ENCODE measurements around the gene BTBD8. TPM values are rescaled to one million over a fixed set of nuclear protein-coding genes. Genes with fewer than 3 reads are reported as not detected.

BTBD8 gene
- total RNA-seq, 1 experiment from 2014 or later, result 2.8 TPM

GRCh38 chr1:92079441-92079840 lies 704 bp upstream of the BTBD8 start (continued):
- TF ChIP-seq ATF3 (IDR thresholded peaks at IDR 0.05) (no peak), POLR2A (IDR thresholded peaks at IDR 0.05; ENCODE audit: borderline replicate concordance, extremely low read depth, insufficient read depth, insufficient read length) (no peak), CTCF (IDR thresholded peaks at IDR 0.05 in 2 of 3, conservative IDR thresholded peaks at IDR 0.05 in 1 of 3; ENCODE audit: borderline replicate concordance in 1 of 3, insufficient read depth in 1 of 3, low read depth in 2 of 3, low read length in 2 of 3) (no peak), ELF1 (IDR thresholded peaks at IDR 0.05; ENCODE audit: borderline replicate concordance, low read depth) (no peak)

- Histone ChIP-seq H3K9me2 (ENCODE audit: insufficient read depth) (no peaks in the 10 kb centered on the region), H4K20me1 (ENCODE audit: insufficient read depth) (no peaks in the 10 kb centered on the region), H3K36me3 (ENCODE audit: control insufficient read depth in 1 of 2, insufficient read depth in 2 of 2, low read length in 2 of 2) (no peaks in the 10 kb centered on the region), H3K9me3 (ENCODE audit: control insufficient read depth in 1 of 2, insufficient read depth in 1 of 2, low read depth in 1 of 2, low read length in 2 of 2) (peaks cover 0 to 7% of the 10 kb centered on the region in 2 experiments; a peak in 2 of 4 replicates), H3K4me1 (ENCODE audit: control insufficient read depth in 1 of 2, insufficient read depth in 2 of 2, low read length in 2 of 2) (peaks cover 5 to 9% of the 10 kb centered on the region in 2 experiments; a peak in 2 of 4 replicates), H2AFZ (ENCODE audit: low read depth, low read length, poor library complexity, severe bottlenecking) (peak overlapping the region; percentile 98), H3K4me2 (ENCODE audit: low read length) (peak overlapping the region; percentile 95), H3K4me3 (replicated peaks in 1 of 2; ENCODE audit: low read depth in 1 of 2, low read length in 2 of 2) (peak overlapping the region; percentile 63 to 67), H3K27me3 (ENCODE audit: insufficient read depth, low read length) (no peaks in the 10 kb centered on the region), H3K79me2 (ENCODE audit: insufficient read depth, low read length) (no peaks in the 10 kb centered on the region), H3K9ac (ENCODE audit: low read length) (peak overlapping the region; percentile 58), H3K27ac (ENCODE audit: low read depth, low read length) (peak overlapping the region; percentile 64; the same call in 1 of the 2 replicates)
- no TSS peak for BruUV-seq (replicated peaks)
- TF ChIP-seq ATF3 (IDR thresholded peaks at IDR 0.05) (no peak), SP1 (IDR thresholded peaks at IDR 0.05; ENCODE audit: low read depth) (no peak), YY1 (IDR thresholded peaks at IDR 0.05; ENCODE audit: extremely low read depth, insufficient replicate concordance, low read depth, low read length) (no peak), ZFX (IDR thresholded peaks at IDR 0.05) (no peak), TCF7L2 (IDR thresholded peaks at IDR 0.05; ENCODE audit: borderline replicate concordance, extremely low read depth, insufficient read depth, insufficient read length) (no peak), ELF1 (IDR thresholded peaks at IDR 0.05; ENCODE audit: borderline replicate concordance, low read depth) (no peak), EGR1 (IDR thresholded peaks at IDR 0.05; ENCODE audit: low read depth) (no peak), ZNF274 (IDR thresholded peaks at IDR 0.05; ENCODE audit: low read depth, low read length) (no peak), RAD21 (IDR thresholded peaks at IDR 0.05; ENCODE audit: low read depth) (no peak), CEBPB (IDR thresholded peaks at IDR 0.05; ENCODE audit: low read depth) (no peak), CTCF (IDR thresholded peaks at IDR 0.05 in 2 of 3, conservative IDR thresholded peaks at IDR 0.05 in 1 of 3; ENCODE audit: borderline replicate concordance in 1 of 3, insufficient read depth in 1 of 3, low read depth in 2 of 3, low read length in 2 of 3) (no peak), EZH2 (IDR thresholded peaks at IDR 0.05) (no peak), SIN3A (IDR thresholded peaks at IDR 0.05; ENCODE audit: low read depth) (no peak), SRF (IDR thresholded peaks at IDR 0.05; ENCODE audit: low read depth) (no peak), REST (IDR thresholded peaks at IDR 0.05; ENCODE audit: low read depth) (no peak), POLR2A (IDR thresholded peaks at IDR 0.05; ENCODE audit: borderline replicate concordance, extremely low read depth, insufficient read depth, insufficient read length) (no peak)
- RAD21 ChIA-PET (ENCODE audit: low non-redundant PET in 1 of 2, low total read pairs in 2 of 2, uncharacterized antibody in 2 of 2, unreplicated experiment in 2 of 2), result no interaction called here
- CTCF ChIA-PET, result interaction anchor here (0.9 kb wide), 1 partner anchor 84 kb away, joined by 6 read pairs; no protein-coding TSS in a partner anchor
- intact Hi-C loops (cut with micrococcal nuclease), result no loop called here
- no peak for ATAC-seq
- POLR2A ChIA-PET, result no interaction called here
- no peak for DNase-seq (ENCODE audit: low read depth, low spot score)
Observed at GRCh38 chr1:92081031-92081430, 886 bp downstream of the BTBD8 start.

Data from HCT116 (cell line).